Umbilical cord (tissue), 2 donors: ENCODE measurements around the gene RP2. TPM values are rescaled to one million over a fixed set of nuclear protein-coding genes. Genes with fewer than 3 reads are reported as not detected.

Source experiments
- DNase-seq: peaks from one replicate; pipeline ENCODE4 v3.0.0-alpha.2; 2015; ENCODE audit warnings: low spot score
- total RNA-seq: library from RNA; depleted of rRNA; stranded (reverse); fragments of >200 nt; gene quantifications from one replicate; pipeline ENCODE4 v1.2.3, GENCODE V29; 2014; ENCODE audit warnings: low replicate concordance; ENCODE audit not compliant: insufficient read depth

Gene RP2
- 30.3 TPM for total RNA-seq

DNA sequence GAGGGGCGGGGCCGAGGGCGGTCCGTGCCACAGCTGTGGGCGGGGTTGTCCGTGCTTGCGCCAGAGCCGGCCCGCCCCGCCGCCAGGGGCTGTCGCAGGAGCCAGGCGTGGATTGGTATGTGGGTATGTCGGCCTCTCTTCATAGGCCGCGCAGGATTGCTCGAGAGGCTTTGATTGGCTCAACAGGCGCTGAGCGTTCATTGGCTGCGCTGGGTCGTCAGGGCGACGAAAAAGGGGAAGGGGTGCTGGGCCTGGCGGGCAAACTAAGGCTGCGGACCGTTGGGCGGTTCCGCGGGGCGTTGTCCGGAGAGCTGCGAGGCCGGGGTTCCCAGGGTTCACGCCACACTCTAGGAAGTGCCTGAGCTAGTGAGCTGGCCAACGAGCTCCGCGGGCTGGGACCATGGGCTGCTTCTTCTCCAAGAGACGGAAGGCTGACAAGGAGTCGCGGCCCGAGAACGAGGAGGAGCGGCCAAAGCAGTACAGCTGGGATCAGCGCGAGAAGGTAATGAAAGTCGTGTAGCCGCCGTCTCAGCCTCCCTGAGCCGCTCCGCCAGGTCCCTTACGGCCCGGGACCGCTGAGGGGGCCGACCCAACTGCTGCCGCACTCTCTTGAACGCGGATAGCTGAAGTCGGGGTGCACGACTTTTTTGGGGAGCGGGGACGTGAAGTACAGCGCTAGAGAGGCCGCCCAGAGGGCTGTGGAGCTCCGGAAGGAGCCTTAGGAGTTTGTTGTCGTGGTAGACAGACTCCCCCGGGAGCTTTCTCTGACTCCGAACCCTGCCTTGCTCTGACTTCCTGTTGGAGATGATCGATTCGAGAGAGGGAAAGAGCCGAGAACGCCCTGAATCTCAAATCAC lies at the start of gene RP2:
Gene RP2 (plus strand): TSS at position 343 of the 857 bp plus-strand sequence. CDS start 58 bp downstream, at position 401.
- peak; percentile 97 for DNase-seq

DNA sequence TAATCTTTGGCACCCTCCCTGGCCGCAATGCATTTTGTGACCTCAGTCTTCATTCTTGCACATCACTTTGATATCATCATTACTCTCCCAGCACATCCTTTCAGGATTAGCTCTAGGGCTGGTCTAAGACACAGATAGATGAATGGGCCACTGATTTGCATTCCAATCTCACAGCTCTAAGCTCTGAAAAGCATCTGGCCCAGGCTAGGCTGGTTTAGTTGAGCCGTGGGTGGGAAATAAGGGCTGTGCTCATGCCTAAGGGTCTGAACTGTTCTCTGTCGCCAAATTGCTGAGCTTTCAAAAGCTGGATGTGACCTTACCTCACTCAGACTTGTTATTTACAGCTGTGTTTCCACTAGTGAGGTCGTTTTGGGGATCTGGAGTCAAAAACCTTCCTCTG lies 47.9 kb upstream of the RP2 start:
- peak; percentile 14 for DNase-seq

- peak; percentile 46 for DNase-seq
Observed at GRCh38 chrX:46791927-46792809, 44.7 kb upstream of the RP2 start.

GRCh38 chrX:46792810-46793188 lies 44.0 kb upstream of the RP2 start:
- DNase-seq: no peak

DNA sequence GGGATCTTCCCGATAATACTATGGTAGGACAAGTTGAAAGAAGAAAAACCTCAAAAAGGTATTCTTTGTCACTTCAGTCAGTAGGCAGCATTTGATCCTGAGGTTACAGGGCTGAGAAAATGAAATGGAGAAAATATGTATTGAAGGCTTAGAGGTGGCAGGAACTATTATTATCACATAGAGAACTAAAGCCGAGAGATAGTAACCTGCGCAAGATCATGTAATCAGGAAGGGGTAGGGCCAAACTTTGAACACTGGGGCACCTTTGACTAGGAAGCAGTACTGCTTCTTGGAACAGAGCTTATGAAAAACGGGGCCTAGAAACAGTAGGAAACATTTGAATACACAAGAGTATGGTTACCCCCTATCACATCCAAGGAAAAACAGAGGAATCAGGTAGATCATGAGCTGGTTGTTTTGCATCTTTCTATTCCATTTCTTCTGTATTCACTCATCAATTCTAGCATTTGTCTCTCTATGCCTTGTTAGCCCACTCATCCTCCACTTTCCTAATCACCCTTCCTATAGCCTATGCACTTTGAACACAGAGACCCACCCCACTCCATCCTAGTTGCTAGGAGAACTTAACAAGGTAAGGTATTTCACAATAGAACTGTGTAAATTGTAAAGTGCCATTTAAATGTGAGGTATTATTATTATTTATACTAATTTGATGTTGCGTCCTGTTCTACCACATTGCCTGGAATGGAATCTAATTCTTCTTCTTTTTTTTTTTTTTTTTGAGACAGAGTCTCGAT lies 43.3 kb upstream of the RP2 start:
- no peak for DNase-seq

DNA sequence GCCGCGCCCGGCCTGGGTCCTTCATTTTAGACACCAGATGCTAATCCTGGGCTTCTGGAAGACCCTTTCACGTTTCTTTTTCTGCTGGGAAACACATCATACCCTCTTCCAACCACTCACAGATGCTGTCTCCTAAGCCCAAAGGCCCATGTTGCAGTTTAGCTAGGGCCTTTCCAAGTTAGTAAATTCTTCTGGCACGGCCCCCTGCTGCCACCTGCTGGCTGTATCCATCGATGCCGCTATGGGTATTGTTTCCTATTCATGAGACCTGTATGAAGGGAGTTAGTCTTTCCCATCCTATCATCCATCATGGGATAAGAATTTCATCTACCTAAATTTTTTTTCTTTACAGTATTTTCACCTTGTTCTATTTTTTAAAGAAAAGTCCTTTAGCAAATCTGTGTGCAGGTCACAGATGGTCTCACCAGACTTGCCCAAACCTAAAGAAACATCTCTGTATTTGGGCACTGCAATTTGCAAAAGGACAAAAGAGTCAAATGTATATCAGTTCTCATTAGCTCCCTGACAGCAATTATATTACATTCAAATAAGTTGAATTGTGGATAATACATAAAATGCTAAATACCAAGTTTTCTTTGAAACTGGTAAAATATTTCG lies 40.2 kb upstream of the RP2 start:
- peak; percentile 49 for DNase-seq

DNA sequence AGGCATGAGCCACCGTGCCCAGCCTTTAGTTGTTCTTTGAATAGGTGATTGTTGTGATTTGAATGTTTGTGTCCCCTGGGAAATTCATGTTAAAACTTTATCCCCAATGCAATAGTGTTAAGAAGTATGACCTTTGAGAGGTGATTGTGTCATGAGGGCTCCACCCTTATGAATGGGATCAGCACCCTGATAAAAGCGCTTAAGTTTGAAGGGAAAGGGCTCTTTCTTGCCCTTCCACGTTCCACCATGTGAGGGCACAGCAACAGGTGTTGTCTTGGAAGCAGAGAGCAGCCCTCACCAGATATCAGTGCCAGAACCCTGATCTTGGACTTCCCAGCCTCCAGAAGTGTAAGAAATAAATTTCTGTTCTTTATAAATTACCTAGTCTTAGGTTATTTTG lies 33.7 kb upstream of the RP2 start:
- DNase-seq: no peak

GRCh38 chrX:46805270-46805669 lies 31.6 kb upstream of the RP2 start:
- DNase-seq: no peak

DNA sequence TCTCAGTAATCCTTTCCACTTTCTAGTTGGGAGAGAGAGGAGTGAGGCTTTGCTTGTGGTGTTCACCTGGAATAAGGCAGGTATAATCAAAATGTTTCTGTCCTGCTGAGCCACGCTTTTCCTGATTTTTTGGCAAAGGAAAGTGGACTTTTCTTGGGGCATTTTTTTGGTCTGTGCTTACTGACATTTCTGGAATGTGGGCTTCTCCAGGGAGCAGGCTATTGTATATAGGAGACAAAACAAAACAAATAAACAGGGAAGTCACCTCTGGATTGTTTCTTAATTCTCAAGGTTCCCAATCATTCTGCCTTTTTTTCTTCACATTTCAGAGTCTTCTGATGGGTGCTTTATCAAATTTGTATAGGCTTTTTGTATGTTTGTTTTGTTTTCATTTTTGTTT lies 25.7 kb upstream of the RP2 start:
- no peak for DNase-seq

- no peak for DNase-seq
Observed at GRCh38 chrX:46812445-46812844, 24.4 kb upstream of the RP2 start.

- no peak for DNase-seq
Observed at GRCh38 chrX:46814966-46815365, 21.9 kb upstream of the RP2 start.

GRCh38 chrX:46819136-46819535 lies 17.7 kb upstream of the RP2 start:
- no peak for DNase-seq

DNA sequence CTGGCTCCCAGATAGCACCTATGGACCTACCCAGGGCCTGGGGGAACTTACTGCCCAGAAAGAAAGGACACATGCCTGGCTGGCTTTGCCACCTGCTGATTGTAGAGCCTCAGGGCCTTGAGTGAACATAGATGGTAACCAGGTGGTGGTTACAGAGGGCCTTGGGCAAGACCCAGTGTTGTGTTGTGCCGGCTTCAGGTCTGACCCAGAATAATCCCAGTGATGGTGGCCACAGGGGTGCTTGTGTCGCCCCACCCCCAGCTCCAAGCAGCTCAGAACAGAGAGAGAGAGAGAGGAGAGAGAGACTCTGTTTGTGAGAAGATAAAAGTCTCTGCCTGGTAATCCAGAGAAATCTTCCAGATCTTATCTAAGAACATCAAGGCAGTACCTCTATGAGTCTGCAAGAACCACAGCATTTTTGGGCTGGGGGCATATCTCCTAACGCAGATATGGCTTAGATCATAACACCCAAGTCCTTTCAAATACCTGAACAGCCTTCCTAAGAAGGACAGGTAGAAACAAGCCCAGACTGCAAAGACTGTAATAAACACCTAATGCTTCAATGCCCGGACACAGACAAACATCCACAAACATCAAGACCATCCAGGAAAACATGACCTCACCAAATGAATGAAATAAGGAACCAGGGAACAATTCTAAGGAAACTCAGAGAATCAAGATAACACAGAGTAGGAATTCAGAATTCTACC lies 16.3 kb upstream of the RP2 start:
- DNase-seq: no peak

DNA sequence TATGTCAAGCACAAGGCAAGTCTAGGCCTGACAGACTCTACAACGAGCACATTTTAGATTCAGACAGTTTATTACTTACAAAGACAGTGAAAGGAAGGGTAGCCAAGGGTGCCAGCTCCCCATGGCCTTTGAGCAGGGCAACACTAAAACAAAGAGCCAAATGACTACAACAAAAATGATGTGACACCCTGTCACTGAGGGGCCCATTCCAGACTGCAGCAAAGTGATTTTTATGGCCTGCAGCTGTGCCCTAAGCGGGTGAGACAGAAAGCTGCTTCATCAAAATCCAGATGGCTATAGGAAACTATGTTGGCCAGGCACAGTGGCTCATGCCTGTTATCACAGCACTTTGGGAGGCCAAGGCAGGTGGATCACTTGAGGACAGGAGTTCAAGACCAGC lies 13.4 kb upstream of the RP2 start:
- DNase-seq: no peak

DNA sequence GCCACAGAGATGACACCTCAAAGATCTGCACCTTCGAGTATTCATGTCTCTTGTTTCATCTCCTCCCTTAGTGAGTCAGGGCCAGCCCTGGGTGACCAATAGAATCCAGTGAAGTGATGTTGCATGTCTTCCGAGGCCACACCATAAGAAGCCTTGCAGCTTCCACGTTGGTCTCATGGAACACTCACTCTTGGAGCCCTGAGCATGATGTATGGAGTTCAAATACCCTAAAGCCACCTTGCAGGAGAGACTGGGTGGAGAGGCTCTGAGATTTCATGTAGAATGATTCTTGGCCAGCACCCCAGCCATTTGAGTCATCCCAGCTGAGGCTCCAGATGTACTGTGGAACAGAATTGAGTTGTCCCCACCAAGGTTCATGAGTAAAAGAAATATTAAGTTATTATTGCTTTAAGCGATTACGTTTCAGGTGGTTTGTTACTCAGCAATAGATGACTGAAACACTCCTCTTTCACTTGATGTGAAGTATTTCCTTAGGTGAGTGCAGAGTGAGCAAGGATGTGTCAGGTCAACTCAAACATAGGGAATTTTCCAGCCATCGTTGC lies 5.0 kb upstream of the RP2 start:
- DNase-seq: peak; percentile 17

DNA sequence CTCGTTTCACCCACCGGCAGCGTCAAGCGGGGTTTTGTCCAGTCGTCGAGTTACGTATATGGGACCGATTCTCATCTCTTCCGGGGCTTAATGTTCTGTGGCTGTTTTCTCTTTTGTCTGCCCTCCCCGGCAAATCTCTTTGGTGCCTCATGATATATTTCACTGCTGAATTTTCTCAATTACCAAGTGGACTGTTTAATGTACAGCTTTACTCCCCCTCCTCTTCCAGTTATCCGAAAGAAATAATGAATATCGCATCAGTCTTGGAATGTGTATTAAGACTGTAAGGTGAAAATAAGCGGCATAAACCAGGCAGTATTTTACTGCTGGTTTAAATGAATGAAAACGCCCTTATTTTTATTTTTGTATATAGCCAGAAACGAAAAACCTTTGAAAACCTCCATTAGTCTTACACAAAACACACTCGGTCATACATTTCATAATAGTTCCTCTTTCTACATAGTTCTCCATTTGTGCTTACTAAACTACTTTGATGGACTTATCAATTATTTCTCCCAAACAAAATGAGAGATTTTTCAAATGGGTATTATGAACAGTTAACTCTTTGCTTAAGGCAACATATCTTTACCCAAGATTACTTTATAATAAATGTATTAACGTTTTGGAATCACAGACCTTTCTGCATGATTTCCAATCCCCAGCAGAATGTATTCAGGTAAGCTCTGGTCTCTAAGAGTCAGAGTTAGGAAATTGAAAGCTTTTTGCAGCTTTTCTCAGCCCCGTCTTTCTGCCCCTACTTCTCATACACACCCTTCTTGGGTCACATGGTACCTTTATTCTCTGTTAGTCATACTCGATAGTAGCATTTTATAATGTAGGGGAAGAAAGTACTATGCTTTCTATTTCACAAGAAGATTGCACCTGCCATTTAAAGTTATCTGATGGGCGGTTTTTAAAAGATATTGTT lies 979 bp downstream of the RP2 start:
- DNase-seq: peak; percentile 28

DNA sequence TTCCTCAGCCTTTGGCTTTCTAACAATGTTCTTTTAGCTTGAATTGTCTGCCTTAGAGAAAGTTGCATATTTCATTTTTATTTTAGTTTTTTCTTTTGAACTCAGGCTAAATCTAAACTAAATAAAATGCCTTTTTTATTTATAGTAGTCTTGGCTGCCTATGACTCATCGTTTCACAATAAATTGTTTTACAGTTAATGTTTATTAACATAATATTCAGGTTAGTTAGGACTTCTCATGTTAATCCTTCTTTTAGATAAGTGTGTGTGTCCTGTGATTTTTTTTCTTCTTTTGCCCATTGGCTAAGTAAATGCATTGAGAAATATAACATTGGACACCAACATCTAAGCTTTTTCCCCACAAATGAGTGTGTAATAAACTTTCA lies 1.6 kb downstream of the RP2 start:
- DNase-seq: no peak

DNA sequence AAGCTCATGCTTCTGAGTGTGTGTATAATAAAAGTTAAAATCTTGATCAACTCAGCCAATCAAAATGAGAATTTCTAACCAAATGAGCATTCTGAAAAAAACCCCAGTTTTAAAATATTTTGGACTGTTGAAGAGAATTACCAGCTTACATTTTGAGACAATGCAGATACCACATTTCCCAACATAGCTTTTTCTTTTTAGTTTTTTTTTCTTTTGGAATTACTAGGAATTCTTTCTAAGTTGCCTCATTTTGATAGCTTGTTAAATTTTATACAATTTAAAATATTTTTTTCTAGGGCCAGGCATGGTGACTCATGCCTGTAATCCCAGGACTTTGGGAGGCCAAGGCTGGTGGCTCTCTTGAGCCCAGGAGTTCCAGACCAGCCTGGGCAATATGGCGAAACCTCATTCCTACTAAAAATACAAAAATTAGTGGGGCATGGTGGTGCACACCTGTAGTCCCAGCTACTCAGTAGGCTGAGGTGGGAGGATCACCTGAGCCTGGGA lies 2.2 kb downstream of the RP2 start:
- DNase-seq: peak; percentile 50

DNA sequence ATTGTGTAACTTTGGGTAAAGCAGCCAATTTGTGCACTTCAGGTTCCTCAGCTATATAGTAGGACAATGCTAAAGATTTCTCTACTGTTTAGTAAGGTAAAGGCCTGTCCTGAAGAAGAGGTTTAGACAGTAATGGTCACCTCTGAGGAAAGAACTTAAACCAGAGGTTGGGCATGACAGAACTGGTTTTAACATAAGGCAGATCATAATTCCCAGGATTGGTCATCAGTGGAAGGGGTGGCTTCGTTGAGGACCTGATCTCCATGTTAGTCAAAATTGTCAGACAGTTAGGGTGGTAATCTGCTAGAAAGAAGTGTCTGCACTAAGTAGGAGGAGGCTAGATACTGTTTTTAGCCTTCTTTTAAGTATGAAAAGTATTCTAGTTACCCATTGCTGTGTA lies 4.1 kb downstream of the RP2 start:
- DNase-seq: no peak
